ENCODE measurements around the gene C10orf120.

DNA sequence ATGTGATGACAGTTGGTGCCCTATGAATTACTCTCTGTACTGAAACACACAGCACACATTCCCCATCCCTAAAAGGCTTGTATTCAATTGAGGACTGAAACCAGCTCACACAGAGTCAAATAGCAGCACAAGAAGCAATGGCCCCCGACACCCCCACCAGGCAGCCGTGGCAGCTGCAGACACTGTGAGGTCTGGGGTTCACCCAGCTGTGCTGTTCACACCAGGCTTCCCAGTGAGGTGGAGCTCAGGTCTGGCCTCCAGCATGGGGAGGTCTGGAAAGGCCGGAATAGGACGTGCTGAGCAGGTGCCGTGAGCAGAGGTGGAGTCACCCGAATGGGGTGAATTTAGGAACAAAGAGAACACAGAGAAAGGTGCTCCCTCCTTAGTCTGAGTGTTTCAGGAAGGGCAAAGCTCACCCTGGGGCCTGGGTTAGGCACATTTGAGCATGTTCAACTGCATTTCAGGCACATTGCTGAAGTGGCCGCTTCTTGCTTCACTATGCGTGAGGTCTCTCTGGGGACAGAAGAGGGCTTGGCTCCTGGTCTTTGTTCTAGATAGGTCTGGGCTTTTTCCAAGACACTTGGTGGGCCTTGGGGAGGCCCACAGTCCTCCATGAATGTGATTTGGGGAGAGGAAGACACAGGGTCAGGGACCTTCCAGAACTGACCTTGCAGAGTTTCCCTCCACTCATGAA is 41.1 kb downstream of the C10orf120 start:
- TF ChIP-seq, protein P1, sequence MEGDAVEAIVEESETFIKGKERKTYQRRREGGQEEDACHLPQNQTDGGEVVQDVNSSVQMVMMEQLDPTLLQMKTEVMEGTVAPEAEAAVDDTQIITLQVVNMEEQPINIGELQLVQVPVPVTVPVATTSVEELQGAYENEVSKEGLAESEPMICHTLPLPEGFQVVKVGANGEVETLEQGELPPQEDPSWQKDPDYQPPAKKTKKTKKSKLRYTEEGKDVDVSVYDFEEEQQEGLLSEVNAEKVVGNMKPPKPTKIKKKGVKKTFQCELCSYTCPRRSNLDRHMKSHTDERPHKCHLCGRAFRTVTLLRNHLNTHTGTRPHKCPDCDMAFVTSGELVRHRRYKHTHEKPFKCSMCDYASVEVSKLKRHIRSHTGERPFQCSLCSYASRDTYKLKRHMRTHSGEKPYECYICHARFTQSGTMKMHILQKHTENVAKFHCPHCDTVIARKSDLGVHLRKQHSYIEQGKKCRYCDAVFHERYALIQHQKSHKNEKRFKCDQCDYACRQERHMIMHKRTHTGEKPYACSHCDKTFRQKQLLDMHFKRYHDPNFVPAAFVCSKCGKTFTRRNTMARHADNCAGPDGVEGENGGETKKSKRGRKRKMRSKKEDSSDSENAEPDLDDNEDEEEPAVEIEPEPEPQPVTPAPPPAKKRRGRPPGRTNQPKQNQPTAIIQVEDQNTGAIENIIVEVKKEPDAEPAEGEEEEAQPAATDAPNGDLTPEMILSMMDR (conservative IDR thresholded peaks at IDR 0.05 in 1 of 2, IDR thresholded peaks at IDR 0.05 in 1 of 2; ENCODE audit: low read depth in 1 of 2, low read length in 2 of 2) = no peak
- no peak for TF ChIP-seq EZH2 (IDR thresholded peaks at IDR 0.05; ENCODE audit: low read length, missing control alignments)

Measured in fibroblast of lung (primary cell).